Astrocyte of the spinal cord (primary cell): ENCODE data around the gene KLF3.

Source experiments
- DNase-seq: peaks from one replicate; pipeline ENCODE4 v3.0.0; 2011; ENCODE audit warnings: low read depth, low spot score
- H3K4me3 ChIP-seq: 2 replicates; pipeline ENCODE4 v1.5.1; 2011; ENCODE audit warnings: low read depth, mild to moderate bottlenecking, low read length, moderate library complexity
- CTCF ChIP-seq: IDR thresholded peaks from 2 replicates; pipeline ENCODE4 v1.5.1; 2012; ENCODE audit warnings: low read depth, mild to moderate bottlenecking, low read length, inconsistent platforms
- in situ Hi-C: cut with HindIII; loops from 2 replicates; pipeline ENCODE4 v1.10.0; 2017; ENCODE audit warnings: low sequenced_read_pairs

KLF3 gene

GRCh38 chr4:38662522-38663089 lies 1.4 kb upstream of the KLF3 start:
- no peak for TF ChIP-seq CTCF
- in situ Hi-C loops = loop anchor here (25.0 kb wide), 1 partner anchor 350 kb away; no protein-coding TSS in a partner anchor
- H3K4me3 ChIP-seq = peak overlapping the region; percentile 59
- no peak for DNase-seq

- DNase-seq = peak; percentile 85
- peak overlapping the region; percentile 59 for H3K4me3 ChIP-seq
- in situ Hi-C loops = loop anchor here (25.0 kb wide), 1 partner anchor 351 kb away; no protein-coding TSS in a partner anchor
- no peak for TF ChIP-seq CTCF
These were observed 754 bp upstream of the KLF3 start for GRCh38 chr4:38663090-38663800.

GRCh38 chr4:38664706-38665401 lies 855 bp downstream of the KLF3 start:
- in situ Hi-C loops = loop anchor here (25.0 kb wide), 1 partner anchor 353 kb away; no protein-coding TSS in a partner anchor
- DNase-seq = peak; percentile 63
- no peak for TF ChIP-seq CTCF
- H3K4me3 ChIP-seq = peak overlapping the region; percentile 90

GRCh38 chr4:38665551-38666411 lies 1.8 kb downstream of the KLF3 start:
- no peak for TF ChIP-seq CTCF
- DNase-seq = no peak
- in situ Hi-C loops = loop anchor here (25.0 kb wide), 1 partner anchor 353 kb away; no protein-coding TSS in a partner anchor
- H3K4me3 ChIP-seq = peak overlapping the region; percentile 90

GRCh38 chr4:38666766-38667084 lies 2.7 kb downstream of the KLF3 start:
- in situ Hi-C loops = loop anchor here (25.0 kb wide), 1 partner anchor 354 kb away; no protein-coding TSS in a partner anchor
- DNase-seq = no peak
- TF ChIP-seq CTCF = no peak
- H3K4me3 ChIP-seq = peak overlapping the region; percentile 90
